ENCODE results near the gene STK32C. TPM values are rescaled to one million over a fixed set of nuclear protein-coding genes. Genes with fewer than 3 reads are reported as not detected.

STK32C gene
- total RNA-seq, 1 experiment from 2014 or later = 13.9 TPM

DNA sequence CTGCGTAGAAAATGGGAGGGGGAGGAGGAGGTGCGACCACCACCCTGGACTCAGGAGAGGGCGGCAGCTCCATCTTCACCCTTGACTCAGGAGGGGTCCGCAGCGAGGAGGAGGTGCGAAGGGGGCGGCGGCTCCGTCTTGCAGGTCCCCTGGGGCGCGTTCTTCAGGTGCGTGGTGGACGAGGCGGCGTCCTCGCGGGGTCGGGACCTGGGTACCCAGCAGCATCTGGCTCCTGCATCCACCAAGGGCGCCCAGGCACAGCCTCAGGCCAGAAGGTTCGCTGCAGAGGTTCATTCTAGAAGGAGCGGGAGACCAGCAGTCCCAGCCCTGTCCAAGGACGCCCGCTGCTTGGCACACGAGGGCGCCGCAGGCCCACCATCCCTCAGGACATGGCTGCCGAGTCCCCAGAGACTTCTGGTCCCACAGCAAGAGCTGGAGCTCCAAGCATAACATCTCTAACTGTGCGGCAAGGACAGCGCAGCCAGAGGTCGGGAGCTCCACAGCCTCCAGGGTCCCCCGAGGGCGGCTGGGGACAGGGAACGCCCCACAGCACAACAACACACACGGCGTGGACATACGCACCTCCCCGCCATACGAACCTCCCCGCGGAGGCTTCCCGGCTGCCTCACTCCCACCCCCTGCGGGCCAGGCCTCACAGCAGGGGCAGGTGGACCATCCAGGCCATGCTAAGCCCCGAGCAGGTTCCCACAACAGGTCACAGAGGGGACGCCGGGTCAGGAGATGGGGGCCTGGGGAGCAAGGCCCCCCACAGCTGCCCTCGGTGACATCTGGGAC, 137.8 kb downstream of the STK32C start:
- POLR2A ChIA-PET (ENCODE audit: unreplicated experiment) = no interaction called here

DNA sequence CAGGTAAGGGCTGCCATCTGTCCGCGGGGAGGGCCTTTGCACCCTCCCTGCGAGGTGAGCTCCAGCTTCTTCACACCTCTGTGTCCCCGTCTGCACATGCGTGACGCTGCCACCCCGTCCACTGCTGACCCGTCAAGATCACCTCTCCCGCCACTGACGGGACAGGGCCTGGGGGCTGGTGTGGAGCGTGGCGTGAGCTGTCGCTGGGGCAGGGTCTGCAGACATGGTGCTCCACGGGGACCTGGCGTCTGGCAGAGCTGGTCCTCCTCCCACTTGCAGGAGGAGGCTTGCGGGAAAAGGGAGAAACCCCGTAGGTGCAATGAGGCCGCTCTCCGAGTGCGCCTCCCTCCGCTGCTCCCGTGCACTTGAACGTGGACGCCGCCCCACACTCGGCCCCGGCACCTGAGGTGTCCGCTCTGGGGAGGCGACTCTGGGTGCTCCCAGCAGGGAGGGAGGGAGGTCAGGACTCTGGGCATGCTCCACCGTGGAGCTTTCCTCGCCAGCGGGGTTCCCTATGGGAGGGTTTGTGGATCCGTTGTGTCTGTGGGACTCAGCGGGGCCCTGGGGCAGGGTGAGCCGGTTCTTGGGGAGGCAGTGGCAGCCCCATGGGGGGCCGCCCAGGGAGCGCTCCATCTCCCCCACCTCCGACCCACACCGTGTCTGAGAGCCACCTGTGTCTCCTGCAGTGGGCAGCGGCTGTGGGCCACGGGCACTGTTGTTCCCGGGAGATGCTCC, 138.6 kb downstream of the STK32C start:
- CTCF ChIA-PET = no interaction called here
- DNase-seq = no peak

More for the DNA sequence above, 137.8 kb downstream of the STK32C start:
- no peak overlapping the region for H2AFZ ChIP-seq
- no peak for TF ChIP-seq EZH2 (IDR thresholded peaks at IDR 0.05; ENCODE audit: low read depth)
- TF ChIP-seq, protein P1, sequence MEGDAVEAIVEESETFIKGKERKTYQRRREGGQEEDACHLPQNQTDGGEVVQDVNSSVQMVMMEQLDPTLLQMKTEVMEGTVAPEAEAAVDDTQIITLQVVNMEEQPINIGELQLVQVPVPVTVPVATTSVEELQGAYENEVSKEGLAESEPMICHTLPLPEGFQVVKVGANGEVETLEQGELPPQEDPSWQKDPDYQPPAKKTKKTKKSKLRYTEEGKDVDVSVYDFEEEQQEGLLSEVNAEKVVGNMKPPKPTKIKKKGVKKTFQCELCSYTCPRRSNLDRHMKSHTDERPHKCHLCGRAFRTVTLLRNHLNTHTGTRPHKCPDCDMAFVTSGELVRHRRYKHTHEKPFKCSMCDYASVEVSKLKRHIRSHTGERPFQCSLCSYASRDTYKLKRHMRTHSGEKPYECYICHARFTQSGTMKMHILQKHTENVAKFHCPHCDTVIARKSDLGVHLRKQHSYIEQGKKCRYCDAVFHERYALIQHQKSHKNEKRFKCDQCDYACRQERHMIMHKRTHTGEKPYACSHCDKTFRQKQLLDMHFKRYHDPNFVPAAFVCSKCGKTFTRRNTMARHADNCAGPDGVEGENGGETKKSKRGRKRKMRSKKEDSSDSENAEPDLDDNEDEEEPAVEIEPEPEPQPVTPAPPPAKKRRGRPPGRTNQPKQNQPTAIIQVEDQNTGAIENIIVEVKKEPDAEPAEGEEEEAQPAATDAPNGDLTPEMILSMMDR (conservative IDR thresholded peaks at IDR 0.05) = no peak
- no peaks in the 10 kb centered on the region for H3K79me2 ChIP-seq (ENCODE audit: low read depth)
- H4K20me1 ChIP-seq (ENCODE audit: insufficient read depth) = no peaks in the 10 kb centered on the region
- no peaks in the 10 kb centered on the region for H3K36me3 ChIP-seq (ENCODE audit: low read depth)
- no TSS peak for BruUV-seq (replicated peaks)
- H3K9me3 ChIP-seq (ENCODE audit: insufficient read depth, low read depth) = no peaks in the 10 kb centered on the region
- no peak overlapping the region for H3K27ac ChIP-seq
- H3K4me3 ChIP-seq = no peak overlapping the region
- no peak overlapping the region for H3K4me2 ChIP-seq
- intact Hi-C loops (cut with micrococcal nuclease; ENCODE audit: unreplicated experiment) = no loop called here
- DNase-seq = no peak
- H3F3A ChIP-seq (ENCODE audit: insufficient read depth, low read depth) = no peaks in the 10 kb centered on the region
- H3K27me3 ChIP-seq (ENCODE audit: insufficient read depth, low read depth) = no peaks in the 10 kb centered on the region
- CTCF ChIA-PET = no interaction called here
- H3K9me2 ChIP-seq (ENCODE audit: insufficient read depth) = no peaks in the 10 kb centered on the region
- H3K4me1 ChIP-seq (replicated peaks; ENCODE audit: insufficient read depth) = no peaks in the 10 kb centered on the region

DNA sequence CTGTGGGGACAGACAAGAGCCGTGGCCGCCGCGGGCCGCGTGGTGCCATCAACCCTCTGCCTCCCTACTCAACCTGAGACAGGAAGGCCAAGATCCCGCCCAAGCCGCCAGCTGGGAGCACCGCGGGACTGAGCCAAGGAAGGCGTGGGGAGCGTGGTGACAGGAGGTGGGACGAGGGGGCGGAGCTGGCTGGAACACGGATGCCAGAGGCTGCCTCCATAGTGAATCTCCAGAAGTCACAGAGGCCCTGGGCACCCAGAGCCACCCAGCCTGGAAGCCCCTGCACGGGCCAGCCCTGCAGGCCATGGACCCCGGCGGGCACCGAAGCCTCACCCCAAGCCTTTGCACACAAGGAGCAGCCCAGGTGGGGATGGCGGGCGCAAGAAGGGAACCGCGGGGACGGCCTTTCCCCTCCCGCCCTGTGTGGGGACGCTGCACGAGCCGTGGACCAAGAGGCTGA, 139.1 kb downstream of the STK32C start:
- intact Hi-C loops (cut with micrococcal nuclease; ENCODE audit: unreplicated experiment) = no loop called here
- CTCF ChIA-PET = no interaction called here
- Histone ChIP-seq H3K4me3 (no peak overlapping the region), H4K20me1 (ENCODE audit: insufficient read depth) (no peaks in the 10 kb centered on the region), H3K36me3 (ENCODE audit: low read depth) (no peaks in the 10 kb centered on the region), H3K4me2 (no peak overlapping the region), H3K27ac (no peak overlapping the region), H3K4me1 (replicated peaks; ENCODE audit: insufficient read depth) (no peaks in the 10 kb centered on the region), H3F3A (ENCODE audit: insufficient read depth, low read depth) (no peaks in the 10 kb centered on the region), H3K27me3 (ENCODE audit: insufficient read depth, low read depth) (no peaks in the 10 kb centered on the region), H2AFZ (no peak overlapping the region), H3K9me2 (ENCODE audit: insufficient read depth) (no peaks in the 10 kb centered on the region), H3K79me2 (ENCODE audit: low read depth) (no peaks in the 10 kb centered on the region), H3K9me3 (ENCODE audit: insufficient read depth, low read depth) (no peaks in the 10 kb centered on the region)
- no peak for DNase-seq
- POLR2A ChIA-PET (ENCODE audit: unreplicated experiment) = no interaction called here
- BruUV-seq (replicated peaks) = no TSS peak
- TF ChIP-seq EZH2 (IDR thresholded peaks at IDR 0.05; ENCODE audit: low read depth) = no peak
- TF ChIP-seq, protein P1 (conservative IDR thresholded peaks at IDR 0.05) = no peak

More for the DNA sequence above, 138.6 kb downstream of the STK32C start:
- TF ChIP-seq EZH2 (IDR thresholded peaks at IDR 0.05; ENCODE audit: low read depth) = no peak
- TF ChIP-seq, protein P1 (conservative IDR thresholded peaks at IDR 0.05) = no peak
- Histone ChIP-seq H3K4me1 (replicated peaks; ENCODE audit: insufficient read depth) (no peaks in the 10 kb centered on the region), H3K36me3 (ENCODE audit: low read depth) (no peaks in the 10 kb centered on the region), H3K79me2 (ENCODE audit: low read depth) (no peaks in the 10 kb centered on the region), H4K20me1 (ENCODE audit: insufficient read depth) (no peaks in the 10 kb centered on the region), H3K27me3 (ENCODE audit: insufficient read depth, low read depth) (no peaks in the 10 kb centered on the region), H3K27ac (no peak overlapping the region), H3K4me2 (no peak overlapping the region), H3K4me3 (no peak overlapping the region), H3F3A (ENCODE audit: insufficient read depth, low read depth) (no peaks in the 10 kb centered on the region), H3K9me3 (ENCODE audit: insufficient read depth, low read depth) (no peaks in the 10 kb centered on the region), H2AFZ (no peak overlapping the region), H3K9me2 (ENCODE audit: insufficient read depth) (no peaks in the 10 kb centered on the region)
- no TSS peak for BruUV-seq (replicated peaks)
- POLR2A ChIA-PET (ENCODE audit: unreplicated experiment) = no interaction called here
- intact Hi-C loops (cut with micrococcal nuclease; ENCODE audit: unreplicated experiment) = no loop called here
